HepG2 (cell line): ENCODE results near the gene DHCR7. TPM values are rescaled to one million over a fixed set of nuclear protein-coding genes. Genes with fewer than 3 reads are reported as not detected.
A peak's percentile ranks its signal among the peaks of the same experiment; 100 is the strongest.

ENCODE experiments used
- AKAP8 ChIP-seq: sonication (generic); formaldehyde crosslinking; IDR thresholded peaks from 2 replicates; pipeline ENCODE4 v1.5.1; 2020; ENCODE audit warnings: mild to moderate bottlenecking, missing genetic modification reagents
- ELF1 ChIP-seq: sonication (generic); formaldehyde crosslinking; IDR thresholded peaks from 2 replicates; pipeline ENCODE4 v1.4.0; 2020; ENCODE audit warnings: missing genetic modification reagents
- FOSL2 ChIP-seq: sonication (generic); formaldehyde crosslinking; IDR thresholded peaks from 2 replicates; pipeline ENCODE4 v1.4.0; 2020; ENCODE audit warnings: missing genetic modification reagents
- GATAD1 ChIP-seq: IDR thresholded peaks from 2 replicates; pipeline ENCODE4 v1.6.1; 2016; ENCODE audit warnings: missing genetic modification reagents, missing compliant biosample characterization
- MEIS2 ChIP-seq: sonication (generic); formaldehyde crosslinking; IDR thresholded peaks from 2 replicates; pipeline ENCODE4 v1.9.0; 2021; ENCODE audit warnings: mild to moderate bottlenecking, missing genetic modification reagents
- RFX1 ChIP-seq: fragments of 450-650 bp; IDR thresholded peaks from 2 replicates; pipeline ENCODE4 v1.6.1; 2017
- SMAD1 ChIP-seq: sonication (generic); formaldehyde crosslinking; IDR thresholded peaks from 2 replicates; pipeline ENCODE4 v1.4.0; 2020; ENCODE audit warnings: missing genetic modification reagents, low read depth, mild to moderate bottlenecking, borderline replicate concordance
- SOX5 ChIP-seq: IDR thresholded peaks from 2 replicates; pipeline ENCODE4 v1.6.1; 2016; ENCODE audit warnings: borderline replicate concordance
- ZBTB7B ChIP-seq: sonication (generic); formaldehyde crosslinking; IDR thresholded peaks from 2 replicates; pipeline ENCODE4 v1.4.0; 2020; ENCODE audit warnings: missing genetic modification reagents
- ZFY ChIP-seq: sonication (generic); formaldehyde crosslinking; IDR thresholded peaks from 2 replicates; pipeline ENCODE4 v1.4.0; 2020; ENCODE audit warnings: missing genetic modification reagents
- ZNF557 ChIP-seq: sonication (generic); formaldehyde crosslinking; IDR thresholded peaks from 2 replicates; pipeline ENCODE4 v1.4.0; 2020; ENCODE audit warnings: missing genetic modification reagents
- ZNF773 ChIP-seq: sonication (generic); formaldehyde crosslinking; IDR thresholded peaks from 2 replicates; pipeline ENCODE4 v1.4.0; 2020; ENCODE audit warnings: missing genetic modification reagents, borderline replicate concordance
- polyA plus RNA-seq, 8 experiments: library from polyadenylated mRNA; depleted of rRNA in 3 of 8; stranded (reverse) in 7 of 8; unstranded in 1 of 8; fragments of >200 nt; fragmentation: Illumina TruSeq in 4 of 8; extraction: Trizol in 4 of 8; gene quantifications; 2 replicates each; pipeline versions ENCODE4 v1.2.1 to v1.2.3, GENCODE V29; 2011 to 2016; ENCODE audit warnings: low read depth in 4 of 8, missing spikeins in 1 of 8, mixed read lengths in 1 of 8; ENCODE audit not compliant: insufficient read depth in 1 of 8
- total RNA-seq, 5 experiments: library from RNA; depleted of rRNA; stranded (reverse); fragments of >200 nt; fragmentation: Illumina TruSeq; extraction: Trizol; gene quantifications; 2 replicates each; pipeline ENCODE4 v1.2.3, GENCODE V29; 2016; ENCODE audit warnings: low read depth in 1 of 5
- TF ChIP-seq, protein P1 (sequence below): IDR thresholded peaks from 2 replicates; pipeline ENCODE4 v1.4.0; 2020; ENCODE audit warnings: mild to moderate bottlenecking, missing genetic modification reagents
- TF ChIP-seq, protein P2 (sequence below): sonication (generic); formaldehyde crosslinking; IDR thresholded peaks from 2 replicates; pipeline ENCODE4 v1.5.1; 2020; ENCODE audit warnings: mild to moderate bottlenecking, missing genetic modification reagents, borderline replicate concordance
- TF ChIP-seq, protein P3 (sequence below): sonication (generic); formaldehyde crosslinking; IDR thresholded peaks from 2 replicates; pipeline ENCODE4 v1.4.0; 2020; ENCODE audit warnings: missing genetic modification reagents

The DHCR7 gene
- total and polyA plus RNA-seq, 2 of the 13 experiments (the other 11 are each of a cell fraction or from before 2014, with no cell fraction given) = 96.0 to 143 TPM

DNA sequence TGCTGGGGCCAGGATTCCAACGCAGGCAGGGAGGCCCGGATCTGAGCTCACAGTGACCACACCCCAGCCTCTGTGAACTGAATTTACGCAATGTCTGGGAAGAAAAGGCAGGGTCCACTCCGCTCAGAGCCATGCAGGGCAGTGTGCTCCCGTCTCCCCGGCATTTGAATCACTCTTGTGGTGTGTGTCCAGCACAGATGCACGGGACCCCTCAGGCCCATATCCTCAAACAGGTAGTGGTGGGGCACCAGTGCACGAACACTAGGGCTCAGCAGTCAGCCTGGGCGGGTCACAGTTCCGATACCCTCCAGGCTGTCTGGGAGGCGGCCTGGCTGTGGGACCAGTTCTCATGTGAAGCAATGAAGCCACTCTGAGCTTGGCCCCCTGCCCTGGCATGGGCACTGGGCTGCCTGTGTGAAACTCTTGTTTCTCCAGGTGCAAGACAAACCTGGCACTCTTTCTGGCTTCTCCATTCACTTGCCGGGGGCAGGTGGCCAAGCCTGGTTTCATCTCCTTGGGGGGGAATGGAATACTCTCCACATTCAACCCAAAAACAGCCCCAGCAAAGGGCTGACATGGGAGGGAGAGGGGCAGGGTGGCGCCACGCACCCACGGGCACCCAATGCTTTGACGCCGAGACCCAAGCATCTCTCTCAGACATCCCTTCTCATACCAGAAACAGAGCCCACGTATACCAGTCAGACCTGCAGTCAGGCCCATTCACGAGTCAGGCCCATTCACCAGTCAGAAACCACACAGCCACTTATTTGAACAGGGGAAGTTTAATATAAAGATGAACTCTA lies 14.3 kb downstream of the DHCR7 start (continued):
- TF ChIP-seq, protein P1, sequence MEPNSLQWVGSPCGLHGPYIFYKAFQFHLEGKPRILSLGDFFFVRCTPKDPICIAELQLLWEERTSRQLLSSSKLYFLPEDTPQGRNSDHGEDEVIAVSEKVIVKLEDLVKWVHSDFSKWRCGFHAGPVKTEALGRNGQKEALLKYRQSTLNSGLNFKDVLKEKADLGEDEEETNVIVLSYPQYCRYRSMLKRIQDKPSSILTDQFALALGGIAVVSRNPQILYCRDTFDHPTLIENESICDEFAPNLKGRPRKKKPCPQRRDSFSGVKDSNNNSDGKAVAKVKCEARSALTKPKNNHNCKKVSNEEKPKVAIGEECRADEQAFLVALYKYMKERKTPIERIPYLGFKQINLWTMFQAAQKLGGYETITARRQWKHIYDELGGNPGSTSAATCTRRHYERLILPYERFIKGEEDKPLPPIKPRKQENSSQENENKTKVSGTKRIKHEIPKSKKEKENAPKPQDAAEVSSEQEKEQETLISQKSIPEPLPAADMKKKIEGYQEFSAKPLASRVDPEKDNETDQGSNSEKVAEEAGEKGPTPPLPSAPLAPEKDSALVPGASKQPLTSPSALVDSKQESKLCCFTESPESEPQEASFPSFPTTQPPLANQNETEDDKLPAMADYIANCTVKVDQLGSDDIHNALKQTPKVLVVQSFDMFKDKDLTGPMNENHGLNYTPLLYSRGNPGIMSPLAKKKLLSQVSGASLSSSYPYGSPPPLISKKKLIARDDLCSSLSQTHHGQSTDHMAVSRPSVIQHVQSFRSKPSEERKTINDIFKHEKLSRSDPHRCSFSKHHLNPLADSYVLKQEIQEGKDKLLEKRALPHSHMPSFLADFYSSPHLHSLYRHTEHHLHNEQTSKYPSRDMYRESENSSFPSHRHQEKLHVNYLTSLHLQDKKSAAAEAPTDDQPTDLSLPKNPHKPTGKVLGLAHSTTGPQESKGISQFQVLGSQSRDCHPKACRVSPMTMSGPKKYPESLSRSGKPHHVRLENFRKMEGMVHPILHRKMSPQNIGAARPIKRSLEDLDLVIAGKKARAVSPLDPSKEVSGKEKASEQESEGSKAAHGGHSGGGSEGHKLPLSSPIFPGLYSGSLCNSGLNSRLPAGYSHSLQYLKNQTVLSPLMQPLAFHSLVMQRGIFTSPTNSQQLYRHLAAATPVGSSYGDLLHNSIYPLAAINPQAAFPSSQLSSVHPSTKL = peak; percentile 69
- 0 out of 2 replicates have a peak, but pooled peaks have one; percentile 12 for TF ChIP-seq GATAD1 (CRISPR knock-in tag)
- peak; percentile 44; the same call in 1 of the 2 replicates for TF ChIP-seq ZBTB7B (CRISPR knock-in tag)
- peak; percentile 88; the same call in 1 of the 2 replicates for TF ChIP-seq SMAD1
- peak; percentile 29 for TF ChIP-seq FOSL2 (CRISPR knock-in tag)
- TF ChIP-seq, protein P2, sequence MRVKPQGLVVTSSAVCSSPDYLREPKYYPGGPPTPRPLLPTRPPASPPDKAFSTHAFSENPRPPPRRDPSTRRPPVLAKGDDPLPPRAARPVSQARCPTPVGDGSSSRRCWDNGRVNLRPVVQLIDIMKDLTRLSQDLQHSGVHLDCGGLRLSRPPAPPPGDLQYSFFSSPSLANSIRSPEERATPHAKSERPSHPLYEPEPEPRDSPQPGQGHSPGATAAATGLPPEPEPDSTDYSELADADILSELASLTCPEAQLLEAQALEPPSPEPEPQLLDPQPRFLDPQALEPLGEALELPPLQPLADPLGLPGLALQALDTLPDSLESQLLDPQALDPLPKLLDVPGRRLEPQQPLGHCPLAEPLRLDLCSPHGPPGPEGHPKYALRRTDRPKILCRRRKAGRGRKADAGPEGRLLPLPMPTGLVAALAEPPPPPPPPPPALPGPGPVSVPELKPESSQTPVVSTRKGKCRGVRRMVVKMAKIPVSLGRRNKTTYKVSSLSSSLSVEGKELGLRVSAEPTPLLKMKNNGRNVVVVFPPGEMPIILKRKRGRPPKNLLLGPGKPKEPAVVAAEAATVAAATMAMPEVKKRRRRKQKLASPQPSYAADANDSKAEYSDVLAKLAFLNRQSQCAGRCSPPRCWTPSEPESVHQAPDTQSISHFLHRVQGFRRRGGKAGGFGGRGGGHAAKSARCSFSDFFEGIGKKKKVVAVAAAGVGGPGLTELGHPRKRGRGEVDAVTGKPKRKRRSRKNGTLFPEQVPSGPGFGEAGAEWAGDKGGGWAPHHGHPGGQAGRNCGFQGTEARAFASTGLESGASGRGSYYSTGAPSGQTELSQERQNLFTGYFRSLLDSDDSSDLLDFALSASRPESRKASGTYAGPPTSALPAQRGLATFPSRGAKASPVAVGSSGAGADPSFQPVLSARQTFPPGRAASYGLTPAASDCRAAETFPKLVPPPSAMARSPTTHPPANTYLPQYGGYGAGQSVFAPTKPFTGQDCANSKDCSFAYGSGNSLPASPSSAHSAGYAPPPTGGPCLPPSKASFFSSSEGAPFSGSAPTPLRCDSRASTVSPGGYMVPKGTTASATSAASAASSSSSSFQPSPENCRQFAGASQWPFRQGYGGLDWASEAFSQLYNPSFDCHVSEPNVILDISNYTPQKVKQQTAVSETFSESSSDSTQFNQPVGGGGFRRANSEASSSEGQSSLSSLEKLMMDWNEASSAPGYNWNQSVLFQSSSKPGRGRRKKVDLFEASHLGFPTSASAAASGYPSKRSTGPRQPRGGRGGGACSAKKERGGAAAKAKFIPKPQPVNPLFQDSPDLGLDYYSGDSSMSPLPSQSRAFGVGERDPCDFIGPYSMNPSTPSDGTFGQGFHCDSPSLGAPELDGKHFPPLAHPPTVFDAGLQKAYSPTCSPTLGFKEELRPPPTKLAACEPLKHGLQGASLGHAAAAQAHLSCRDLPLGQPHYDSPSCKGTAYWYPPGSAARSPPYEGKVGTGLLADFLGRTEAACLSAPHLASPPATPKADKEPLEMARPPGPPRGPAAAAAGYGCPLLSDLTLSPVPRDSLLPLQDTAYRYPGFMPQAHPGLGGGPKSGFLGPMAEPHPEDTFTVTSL (CRISPR knock-in tag) = no peak
- TF ChIP-seq AKAP8 (CRISPR knock-in tag) = peak; percentile 78; the same call in 1 of the 2 replicates
- TF ChIP-seq, protein P3, sequence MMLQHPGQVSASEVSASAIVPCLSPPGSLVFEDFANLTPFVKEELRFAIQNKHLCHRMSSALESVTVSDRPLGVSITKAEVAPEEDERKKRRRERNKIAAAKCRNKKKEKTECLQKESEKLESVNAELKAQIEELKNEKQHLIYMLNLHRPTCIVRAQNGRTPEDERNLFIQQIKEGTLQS (CRISPR knock-in tag) = no peak
- TF ChIP-seq ZFY = peak; percentile 39; the same call in 1 of the 2 replicates
- TF ChIP-seq ZNF773 (CRISPR knock-in tag) = no peak
- peak; percentile 31; the same call in 1 of the 2 replicates for TF ChIP-seq SOX5 (CRISPR knock-in tag)
- TF ChIP-seq MEIS2 (CRISPR knock-in tag) = 0 out of 2 replicates have a peak, but pooled peaks have one; percentile 29
- TF ChIP-seq RFX1 = no peak
- no peak for TF ChIP-seq ZNF557 (CRISPR knock-in tag)
- TF ChIP-seq ELF1 = peak; percentile 33; the same call in 1 of the 2 replicates
